Osteoblast (primary cell): ENCODE data around the gene TNK1. TPM values are rescaled to one million over a fixed set of nuclear protein-coding genes. Genes with fewer than 3 reads are reported as not detected.

Experiments
- DNase-seq: peaks from one replicate; pipeline ENCODE4 v3.0.0; 2011; ENCODE audit warnings: low spot score, mixed read lengths; ENCODE audit not compliant: insufficient read length; ENCODE audit errors: missing footprints
- H2AFZ ChIP-seq: 2 replicates; pipeline ENCODE4 v1.6.0; 2011; ENCODE audit warnings: mild to moderate bottlenecking, low read length
- H3K27ac ChIP-seq: 2 replicates; pipeline ENCODE4 v1.5.1; 2011; ENCODE audit warnings: mild to moderate bottlenecking, low read depth, low read length, moderate library complexity
- H3K27me3 ChIP-seq: 2 replicates; pipeline ENCODE4 v1.6.0; 2012; ENCODE audit warnings: mild to moderate bottlenecking, control low read depth, inconsistent platforms, low read length, moderate library complexity; ENCODE audit not compliant: insufficient read depth
- H3K36me3 ChIP-seq: 2 replicates; pipeline ENCODE4 v1.5.1; 2011; ENCODE audit warnings: mild to moderate bottlenecking, low read length, control low read depth, moderate library complexity; ENCODE audit not compliant: insufficient read depth
- H3K4me1 ChIP-seq: 2 replicates; pipeline ENCODE4 v1.5.1; 2011; ENCODE audit warnings: mild to moderate bottlenecking, low read length, control low read depth, moderate library complexity; ENCODE audit not compliant: insufficient read depth
- H3K4me2 ChIP-seq: 2 replicates; pipeline ENCODE4 v1.6.0; 2011; ENCODE audit warnings: mild to moderate bottlenecking, low read length; ENCODE audit not compliant: insufficient read depth
- H3K4me3 ChIP-seq: fragments of 200-600 bp; sonication (generic); 3 replicates; pipeline ENCODE4 v1.5.1; 2012; ENCODE audit warnings: mild to moderate bottlenecking, low read length, inconsistent platforms; ENCODE audit not compliant: insufficient read depth
- H3K79me2 ChIP-seq: 2 replicates; pipeline ENCODE4 v1.6.0; 2012; ENCODE audit warnings: mild to moderate bottlenecking, low read length, control low read depth, inconsistent platforms; ENCODE audit not compliant: insufficient read depth
- H3K9me3 ChIP-seq: 2 replicates; pipeline ENCODE4 v1.5.1; 2011; ENCODE audit warnings: low read depth, low read length, control low read depth
- H4K20me1 ChIP-seq: 2 replicates; pipeline ENCODE4 v1.6.0; 2012; ENCODE audit warnings: mild to moderate bottlenecking, low read length, control low read depth; ENCODE audit not compliant: insufficient read depth
- total RNA-seq: library from RNA; depleted of rRNA; stranded (reverse); fragments of >200 nt; gene quantifications from 2 replicates; pipeline ENCODE4 v1.2.3, GENCODE V29; 2012
- TF ChIP-seq, protein P1 (sequence below): IDR thresholded peaks from 2 replicates; pipeline ENCODE4 v1.5.1; 2011; ENCODE audit warnings: mild to moderate bottlenecking, low read depth, low read length, moderate library complexity; ENCODE audit errors: extremely low read depth

TNK1 gene
- total RNA-seq, 1 donor = 0.36 TPM

DNA sequence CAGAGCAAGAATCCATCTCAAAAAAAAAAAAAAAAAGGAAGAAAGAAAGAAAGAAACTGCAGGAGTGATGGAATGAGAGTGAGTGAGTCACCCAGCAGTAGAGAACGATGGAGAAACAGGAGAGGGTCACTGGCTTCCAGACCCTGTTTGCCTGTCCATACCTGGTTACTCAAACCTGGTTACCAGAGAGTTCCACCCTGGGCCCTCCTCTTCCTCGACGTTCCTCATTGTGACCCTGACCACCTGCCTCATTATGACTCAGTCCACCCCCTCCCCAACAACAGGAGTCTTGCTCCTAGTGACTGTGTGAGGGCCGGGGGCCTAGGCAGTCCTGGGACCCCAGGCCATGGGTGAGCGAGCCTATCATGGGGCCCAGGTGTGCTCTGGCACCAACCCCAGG is 47.7 kb downstream of the TNK1 start, which contains the start of gene SPEM3:
TSS of gene SPEM3 (plus strand) at position 301 of the 400 bp plus-strand sequence. CDS start at position 347, 46 bp downstream.
- Histone ChIP-seq H3K9me3 (no peaks in the 10 kb centered on the region), H3K79me2 (no peaks in the 10 kb centered on the region), H4K20me1 (no peaks in the 10 kb centered on the region), H3K27me3 (no peaks in the 10 kb centered on the region), H3K4me3 (no peak within 1 kb of the TSS), H3K36me3 (no peaks in the 10 kb centered on the region), H3K27ac (no peak within 1 kb of the TSS), H3K4me2 (no peak within 1 kb of the TSS), H2AFZ (no peak within 1 kb of the TSS), H3K4me1 (no peaks in the 10 kb centered on the region)
- TF ChIP-seq, protein P1, sequence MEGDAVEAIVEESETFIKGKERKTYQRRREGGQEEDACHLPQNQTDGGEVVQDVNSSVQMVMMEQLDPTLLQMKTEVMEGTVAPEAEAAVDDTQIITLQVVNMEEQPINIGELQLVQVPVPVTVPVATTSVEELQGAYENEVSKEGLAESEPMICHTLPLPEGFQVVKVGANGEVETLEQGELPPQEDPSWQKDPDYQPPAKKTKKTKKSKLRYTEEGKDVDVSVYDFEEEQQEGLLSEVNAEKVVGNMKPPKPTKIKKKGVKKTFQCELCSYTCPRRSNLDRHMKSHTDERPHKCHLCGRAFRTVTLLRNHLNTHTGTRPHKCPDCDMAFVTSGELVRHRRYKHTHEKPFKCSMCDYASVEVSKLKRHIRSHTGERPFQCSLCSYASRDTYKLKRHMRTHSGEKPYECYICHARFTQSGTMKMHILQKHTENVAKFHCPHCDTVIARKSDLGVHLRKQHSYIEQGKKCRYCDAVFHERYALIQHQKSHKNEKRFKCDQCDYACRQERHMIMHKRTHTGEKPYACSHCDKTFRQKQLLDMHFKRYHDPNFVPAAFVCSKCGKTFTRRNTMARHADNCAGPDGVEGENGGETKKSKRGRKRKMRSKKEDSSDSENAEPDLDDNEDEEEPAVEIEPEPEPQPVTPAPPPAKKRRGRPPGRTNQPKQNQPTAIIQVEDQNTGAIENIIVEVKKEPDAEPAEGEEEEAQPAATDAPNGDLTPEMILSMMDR = no peak
- peak; percentile 85 for DNase-seq

DNA sequence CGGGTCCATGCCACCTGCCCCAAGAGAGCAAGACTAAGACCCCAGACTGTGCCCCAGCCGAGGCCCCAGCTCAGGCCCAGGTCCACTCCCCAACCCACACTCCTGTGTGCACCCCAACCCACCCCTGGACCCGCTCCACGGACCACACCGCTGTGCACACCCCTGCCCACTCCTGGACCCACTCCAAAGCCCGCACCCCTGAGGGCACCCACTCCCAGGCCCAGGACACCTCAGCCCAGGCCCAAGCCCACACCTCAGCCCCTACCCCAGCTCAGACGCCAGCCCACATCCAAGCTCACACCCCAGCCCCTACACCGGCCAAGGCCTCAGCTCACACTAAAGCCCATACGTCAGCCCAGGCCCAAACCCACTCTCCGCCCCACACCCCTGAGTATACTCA is 48.8 kb downstream of the TNK1 start:
- no peak overlapping the region for H3K4me3 ChIP-seq
- TF ChIP-seq, protein P1 = no peak
- no peaks in the 10 kb centered on the region for H3K9me3 ChIP-seq
- H3K4me2 ChIP-seq = no peak overlapping the region
- no peaks in the 10 kb centered on the region for H3K4me1 ChIP-seq
- no peak overlapping the region for H2AFZ ChIP-seq
- no peaks in the 10 kb centered on the region for H4K20me1 ChIP-seq
- no peaks in the 10 kb centered on the region for H3K36me3 ChIP-seq
- no peaks in the 10 kb centered on the region for H3K27me3 ChIP-seq
- no peaks in the 10 kb centered on the region for H3K79me2 ChIP-seq
- no peak for DNase-seq
- H3K27ac ChIP-seq = no peak overlapping the region

DNA sequence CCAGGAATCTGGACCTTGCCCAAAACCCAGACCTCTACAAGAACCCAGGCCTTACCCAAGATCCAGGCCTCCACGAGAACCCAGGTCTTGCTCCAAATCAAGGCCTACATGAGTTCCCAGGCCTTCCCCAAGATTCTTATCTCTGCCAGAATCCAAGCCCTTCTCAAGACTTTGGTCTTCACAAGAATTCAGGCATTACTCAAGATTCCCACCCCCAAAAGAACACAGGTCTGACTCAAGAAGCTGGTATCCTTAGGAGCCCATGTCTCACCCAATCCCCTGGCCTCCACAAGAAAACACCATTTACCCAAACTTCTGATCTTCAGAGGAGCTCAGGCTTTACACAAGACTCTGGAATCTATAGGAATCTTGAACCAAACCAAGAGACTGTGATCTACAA is 50.3 kb downstream of the TNK1 start:
- Histone ChIP-seq H4K20me1 (no peaks in the 10 kb centered on the region), H3K27ac (no peak overlapping the region), H3K4me3 (no peak overlapping the region), H3K27me3 (peaks cover 3% of the 10 kb centered on the region), H3K4me1 (peaks cover 7% of the 10 kb centered on the region), H3K36me3 (no peaks in the 10 kb centered on the region), H3K9me3 (no peaks in the 10 kb centered on the region), H2AFZ (no peak overlapping the region), H3K4me2 (no peak overlapping the region), H3K79me2 (no peaks in the 10 kb centered on the region)
- DNase-seq = no peak
- TF ChIP-seq, protein P1 = no peak

DNA sequence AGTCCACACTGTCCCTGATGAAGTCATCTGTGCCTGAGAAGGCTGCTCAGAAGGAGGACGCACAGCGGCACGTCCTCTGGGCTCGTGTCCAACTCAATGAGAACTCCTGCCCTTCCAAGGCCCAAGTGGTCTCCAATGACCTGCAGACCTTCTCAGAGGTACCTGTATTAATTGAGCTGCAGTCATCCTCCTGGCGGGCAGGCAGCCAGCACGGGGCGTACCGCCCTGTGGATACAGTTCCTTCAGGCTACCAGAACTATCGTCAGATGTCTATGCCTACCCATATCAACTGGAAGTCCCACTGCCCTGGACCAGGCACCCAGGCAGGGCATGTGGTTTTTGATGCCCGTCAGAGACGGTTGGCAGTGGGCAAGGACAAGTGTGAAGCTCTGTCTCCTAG is 51.4 kb downstream of the TNK1 start:
- H3K27me3 ChIP-seq = peaks cover 4% of the 10 kb centered on the region
- no peak overlapping the region for H2AFZ ChIP-seq
- no peak overlapping the region for H3K4me3 ChIP-seq
- H3K36me3 ChIP-seq = no peaks in the 10 kb centered on the region
- TF ChIP-seq, protein P1 = no peak
- no peak overlapping the region for H3K4me2 ChIP-seq
- no peaks in the 10 kb centered on the region for H4K20me1 ChIP-seq
- no peak overlapping the region for H3K27ac ChIP-seq
- no peak for DNase-seq
- peaks cover 12% of the 10 kb centered on the region for H3K4me1 ChIP-seq
- H3K9me3 ChIP-seq = no peaks in the 10 kb centered on the region
- no peaks in the 10 kb centered on the region for H3K79me2 ChIP-seq
